NCI-H748 treated with DMSO at 0.1 percent for 48 hours (cell line): ENCODE results near the gene SLC38A3.
A peak's percentile ranks its signal among the peaks of the same experiment; 100 is the strongest.
"Not testable (repeated sequence)": the region's sequence is repeated elsewhere in the genome, so short reads cannot be mapped to it uniquely, and the experiment has no call there.

ENCODE experiments used
- DNase-seq: peaks from one replicate; lab custom pipeline; 2025; lab: John Stamatoyannopoulos, UW

Gene SLC38A3

GRCh38 chr3:50210510-50211367 is 5.7 kb downstream of the SLC38A3 start:
- no peak for DNase-seq

- not testable (repeated sequence) for DNase-seq
These were observed 6.3 kb downstream of the SLC38A3 start for GRCh38 chr3:50211368-50211717.

GRCh38 chr3:50211930-50212329 is 6.9 kb downstream of the SLC38A3 start:
- DNase-seq = no peak

- no peak for DNase-seq
These were observed 7.4 kb downstream of the SLC38A3 start for GRCh38 chr3:50212502-50212901.

- DNase-seq = no peak
These were observed 7.9 kb downstream of the SLC38A3 start for GRCh38 chr3:50212971-50213370.

- DNase-seq = no peak
These were observed 8.3 kb downstream of the SLC38A3 start for GRCh38 chr3:50213373-50213772.

GRCh38 chr3:50214824-50215223 is 9.8 kb downstream of the SLC38A3 start:
- no peak for DNase-seq

GRCh38 chr3:50215529-50215928 is 10.5 kb downstream of the SLC38A3 start:
- no peak for DNase-seq

GRCh38 chr3:50217681-50218080 is 12.6 kb downstream of the SLC38A3 start:
- no peak for DNase-seq

- no peak for DNase-seq
These were observed 13.4 kb downstream of the SLC38A3 start for GRCh38 chr3:50218448-50218847.

- DNase-seq = no peak
These were observed 14.2 kb downstream of the SLC38A3 start for GRCh38 chr3:50219285-50219684.

GRCh38 chr3:50220109-50220508 is 15.0 kb downstream of the SLC38A3 start:
- no peak for DNase-seq

- no peak for DNase-seq
These were observed 16.0 kb downstream of the SLC38A3 start for GRCh38 chr3:50221051-50221410.

GRCh38 chr3:50221411-50222168 is 16.5 kb downstream of the SLC38A3 start:
- no peak for DNase-seq

GRCh38 chr3:50222169-50222528 is 17.1 kb downstream of the SLC38A3 start:
- DNase-seq = no peak

GRCh38 chr3:50224639-50225038 is 19.6 kb downstream of the SLC38A3 start:
- no peak for DNase-seq

- no peak for DNase-seq
These were observed 21.9 kb downstream of the SLC38A3 start for GRCh38 chr3:50226888-50227389.

- peak; percentile 66 for DNase-seq
These were observed 22.5 kb downstream of the SLC38A3 start for GRCh38 chr3:50227390-50228183.

- DNase-seq = not testable (repeated sequence)
These were observed 23.2 kb downstream of the SLC38A3 start for GRCh38 chr3:50228184-50228763.

GRCh38 chr3:50229490-50229889 is 24.4 kb downstream of the SLC38A3 start:
- DNase-seq = no peak

- DNase-seq = no peak
These were observed 25.2 kb downstream of the SLC38A3 start for GRCh38 chr3:50230104-50230793.

GRCh38 chr3:50230794-50231125 is 25.7 kb downstream of the SLC38A3 start:
- DNase-seq = no peak
